HCT116 (cell line): ENCODE measurements around the gene STUM. TPM values are rescaled to one million over a fixed set of nuclear protein-coding genes. Genes with fewer than 3 reads are reported as not detected.

Source experiments
- ATAC-seq: fragments of 200-7000 bp; cut with Tn5 transposase; 2 replicates; pipeline ENCODE4 v1.9.1; 2020; ENCODE audit warnings: mild to moderate bottlenecking, moderate library complexity
- BruUV-seq: library from RNA; stranded (reverse); fragments of 400-500 nt; replicated peaks from 2 replicates; lab custom pipeline; 2021; lab: Mats Ljungman, UMichigan
- CTCF ChIA-PET: fragments of 300-600 bp; sonication (Branson Sonifier 250); formaldehyde crosslinking; loops from one replicate; lab custom pipeline; 2021; ENCODE audit warnings: antibody characterized with exemption; lab: Charles Lee
- POLR2A ChIA-PET: fragments of 300-600, 350-600 bp; sonication (Branson Sonifier 250); formaldehyde crosslinking; loops from one replicate; lab custom pipeline; 2021; ENCODE audit warnings: antibody characterized with exemption; lab: Charles Lee
- RAD21 ChIA-PET, 2 experiments: fragments of 300-600 bp; sonication (Branson Sonifier 250); formaldehyde crosslinking; loops; one replicate each; lab custom pipeline; 2023; ENCODE audit warnings: low total read pairs in 2 of 2; ENCODE audit not compliant: uncharacterized antibody in 2 of 2, unreplicated experiment in 2 of 2, low non-redundant PET in 1 of 2; lab: Charles Lee
- DNase-seq: peaks from one replicate; pipeline ENCODE4 v3.0.0-alpha.2; 2010; ENCODE audit warnings: low read depth, low spot score
- H2AFZ ChIP-seq: fragments of 200-600 bp; shearing (Covaris generic), sonication (generic); 2 replicates; pipeline ENCODE4 v1.6.1; 2017; ENCODE audit warnings: low read depth, mixed run types, mixed read lengths, antibody characterized with exemption, low read length; ENCODE audit not compliant: poor library complexity, severe bottlenecking
- H3K27ac ChIP-seq: 2 replicates; pipeline ENCODE4 v1.5.1; 2012; ENCODE audit warnings: low read depth, low read length
- H3K27me3 ChIP-seq: fragments of 200-600 bp; sonication (generic); 2 replicates; pipeline ENCODE4 v1.6.1; 2016; ENCODE audit warnings: mixed run types, low read length, mixed read lengths; ENCODE audit not compliant: insufficient read depth
- H3K36me3 ChIP-seq, 2 experiments: fragments of 200-500 bp in 1 of 2; fragments of 200-600 bp in 1 of 2; sonication (Bioruptor generic) in 1 of 2; sonication (generic) in 1 of 2; 2 replicates each; pipeline versions ENCODE4 v1.5.1 to v1.6.1; 2014 to 2016; ENCODE audit warnings: low read length in 2 of 2, inconsistent platforms in 1 of 2, mixed read lengths in 1 of 2, mixed run types in 1 of 2; ENCODE audit not compliant: insufficient read depth in 2 of 2, control insufficient read depth in 1 of 2
- H3K4me1 ChIP-seq, 2 experiments: fragments of 200-600 bp in 1 of 2; sonication (generic) in 1 of 2; 2 replicates each; pipeline versions ENCODE4 v1.5.1 to v1.6.1; 2012 to 2017; ENCODE audit warnings: low read length in 2 of 2, inconsistent platforms in 1 of 2, mild to moderate bottlenecking in 1 of 2, mixed read lengths in 1 of 2, mixed run types in 1 of 2, moderate library complexity in 1 of 2; ENCODE audit not compliant: insufficient read depth in 2 of 2, control insufficient read depth in 1 of 2
- H3K4me2 ChIP-seq: fragments of 200-600 bp; sonication (generic); 2 replicates; pipeline ENCODE4 v1.6.1; 2017; ENCODE audit warnings: mixed run types, low read length, mixed read lengths
- H3K4me3 ChIP-seq, 2 experiments: fragments of 200-600 bp in 1 of 2; sonication (generic) in 1 of 2; replicated peaks in 1 of 2; 2 replicates each; pipeline ENCODE4 v1.5.1; 2011 to 2016; ENCODE audit warnings: low read length in 2 of 2, control low read depth in 1 of 2, low read depth in 1 of 2, mild to moderate bottlenecking in 1 of 2, mixed read lengths in 1 of 2, mixed run types in 1 of 2
- H3K79me2 ChIP-seq: fragments of 200-600 bp; sonication (generic); 2 replicates; pipeline ENCODE4 v1.6.1; 2017; ENCODE audit warnings: mild to moderate bottlenecking, mixed run types, low read length, moderate library complexity, mixed read lengths; ENCODE audit not compliant: insufficient read depth
- H3K9ac ChIP-seq: fragments of 200-600 bp; sonication (generic); 2 replicates; pipeline ENCODE4 v1.6.1; 2016; ENCODE audit warnings: low read length, mixed read lengths
- H3K9me2 ChIP-seq: fragments of 200-600 bp; sonication (generic), shearing (Covaris generic); 2 replicates; pipeline ENCODE4 v1.6.1; 2017; ENCODE audit warnings: mixed run types, mild to moderate bottlenecking, moderate library complexity; ENCODE audit not compliant: insufficient read depth
- H3K9me3 ChIP-seq, 2 experiments: fragments of 200-500 bp in 1 of 2; fragments of 200-600 bp in 1 of 2; sonication (Bioruptor generic) in 1 of 2; sonication (generic) in 1 of 2; 2 replicates each; pipeline ENCODE4 v1.6.1; 2014 to 2017; ENCODE audit warnings: low read length in 2 of 2, mixed read lengths in 2 of 2, inconsistent platforms in 1 of 2, low read depth in 1 of 2, mild to moderate bottlenecking in 1 of 2, mixed run types in 1 of 2, moderate library complexity in 1 of 2; ENCODE audit not compliant: control insufficient read depth in 1 of 2, insufficient read depth in 1 of 2
- H4K20me1 ChIP-seq: fragments of 200-600 bp; sonication (generic), shearing (Covaris generic); 2 replicates; pipeline ENCODE4 v1.6.1; 2017; ENCODE audit warnings: mixed run types, mild to moderate bottlenecking, moderate library complexity; ENCODE audit not compliant: insufficient read depth
- CBX3 ChIP-seq: IDR thresholded peaks from 2 replicates; pipeline ENCODE4 v1.6.1; 2012; ENCODE audit warnings: low read depth
- CEBPB ChIP-seq: IDR thresholded peaks from 2 replicates; pipeline ENCODE4 v1.6.1; 2012; ENCODE audit warnings: low read depth
- ELF1 ChIP-seq: IDR thresholded peaks from 2 replicates; pipeline ENCODE4 v1.6.1; 2012; ENCODE audit warnings: low read depth, borderline replicate concordance
- EZH2 ChIP-seq: fragments of 200-600 bp; sonication (generic); IDR thresholded peaks from 2 replicates; pipeline ENCODE4 v1.6.1; 2017; ENCODE audit warnings: antibody characterized with exemption, mixed run types
- SP1 ChIP-seq: IDR thresholded peaks from 2 replicates; pipeline ENCODE4 v1.6.1; 2012; ENCODE audit warnings: low read depth
- SRF ChIP-seq: IDR thresholded peaks from 2 replicates; pipeline ENCODE4 v1.6.1; 2012; ENCODE audit warnings: low read depth
- intact Hi-C: fragments of 100-400 bp; cut with micrococcal nuclease; formaldehyde crosslinking; loops from 2 replicates; pipeline ENCODE4 v1.10.0; 2022
- total RNA-seq: library from RNA; stranded (reverse); gene quantifications from one replicate; pipeline ENCODE4 v1.2.1, GENCODE V29; 2021; ENCODE audit not compliant: unreplicated experiment

The STUM gene
- total RNA-seq, 1 experiment from 2014 or later: not detected

- no peak overlapping the region for H3K4me3 ChIP-seq
- peaks cover 21 to 34% of the 10 kb centered on the region in 2 experiments for H3K4me1 ChIP-seq
- H3K9me3 ChIP-seq: no peaks in the 10 kb centered on the region
- TF ChIP-seq SRF: no peak
- TF ChIP-seq CEBPB: no peak
- TF ChIP-seq CBX3: no peak
- TF ChIP-seq SP1: no peak
- no peak for TF ChIP-seq EZH2
- CTCF ChIA-PET: no interaction called here
- H4K20me1 ChIP-seq: no peaks in the 10 kb centered on the region
- no peak overlapping the region for H3K9ac ChIP-seq
- H3K36me3 ChIP-seq: no peaks in the 10 kb centered on the region
- no peak overlapping the region for H3K4me2 ChIP-seq
- H3K9me2 ChIP-seq: no peaks in the 10 kb centered on the region
- ATAC-seq (no peak), DNase-seq (no peak)
- H3K79me2 ChIP-seq: no peaks in the 10 kb centered on the region
- POLR2A ChIA-PET: no interaction called here
- RAD21 ChIA-PET: no interaction called here
- intact Hi-C loops: no loop called here
- H3K27me3 ChIP-seq: no peaks in the 10 kb centered on the region
- BruUV-seq: no TSS peak
- H2AFZ ChIP-seq: no peak overlapping the region
- H3K27ac ChIP-seq: no peak overlapping the region
Observed at GRCh38 chr1:226647719-226648118, 99.2 kb downstream of the STUM start.

- Histone ChIP-seq H3K27me3 (no peaks in the 10 kb centered on the region), H3K9me3 (no peaks in the 10 kb centered on the region), H3K9ac (no peak overlapping the region), H3K27ac (no peak overlapping the region), H3K79me2 (no peaks in the 10 kb centered on the region), H4K20me1 (no peaks in the 10 kb centered on the region), H3K9me2 (no peaks in the 10 kb centered on the region), H3K4me2 (no peak overlapping the region), H3K4me1 (peaks cover 14 to 27% of the 10 kb centered on the region in 2 experiments), H3K4me3 (no peak overlapping the region), H3K36me3 (no peaks in the 10 kb centered on the region), H2AFZ (no peak overlapping the region)
- intact Hi-C loops: no loop called here
- no peak for ATAC-seq
- RAD21 ChIA-PET: no interaction called here
- no peak for DNase-seq
- POLR2A ChIA-PET: no interaction called here
- CTCF ChIA-PET: no interaction called here
- no peak for TF ChIP-seq ELF1
- no TSS peak for BruUV-seq
Observed at GRCh38 chr1:226648421-226648820, 99.9 kb downstream of the STUM start.
